PC-9 (cell line): ENCODE results near the gene C1QTNF9. TPM values are rescaled to one million over a fixed set of nuclear protein-coding genes. Genes with fewer than 3 reads are reported as not detected.

ENCODE experiments used
- BruUV-seq: library from RNA; stranded (reverse); fragments of 400-500 nt; replicated peaks from 2 replicates; lab custom pipeline; 2021; lab: Mats Ljungman, UMichigan
- CTCF ChIA-PET: fragments of 300-600 bp; sonication (Branson Sonifier 250); formaldehyde crosslinking; loops from one replicate; lab custom pipeline; 2022; ENCODE audit warnings: antibody characterized with exemption; lab: Charles Lee
- POLR2A ChIA-PET: fragments of 300-600 bp; sonication (Branson Sonifier 250); formaldehyde crosslinking; loops from one replicate; lab custom pipeline; 2022; ENCODE audit warnings: antibody characterized with exemption; ENCODE audit not compliant: unreplicated experiment; lab: Charles Lee
- DNase-seq, 2 experiments: peaks; one replicate each; pipeline versions ENCODE4 v3.0.0 to v3.0.0-alpha.2; 2015 to 2022; ENCODE audit warnings: mixed read lengths in 1 of 2
- H2AFZ ChIP-seq: fragments of 200-600 bp; sonication (generic); 2 replicates; pipeline ENCODE4 v1.8.1; 2017; ENCODE audit warnings: antibody characterized with exemption
- H3F3A ChIP-seq: fragments of 200-600 bp; sonication (generic); 2 replicates; pipeline ENCODE4 v1.8.1; 2017; ENCODE audit warnings: antibody characterized with exemption, mild to moderate bottlenecking, low read depth; ENCODE audit not compliant: insufficient read depth
- H3K27ac ChIP-seq: fragments of 200-600 bp; sonication (generic); 2 replicates; pipeline ENCODE4 v1.6.1; 2016; ENCODE audit warnings: mixed run types
- H3K27me3 ChIP-seq: fragments of 200-600 bp; sonication (generic); 2 replicates; pipeline ENCODE4 v1.6.1; 2016; ENCODE audit warnings: low read depth, mixed run types; ENCODE audit not compliant: insufficient read depth
- H3K36me3 ChIP-seq: fragments of 200-600 bp; sonication (generic); 2 replicates; pipeline ENCODE4 v1.6.1; 2016; ENCODE audit warnings: low read depth, mixed run types
- H3K4me1 ChIP-seq: fragments of 200-600 bp; sonication (generic); replicated peaks from 2 replicates; pipeline ENCODE4 v1.6.1; 2016; ENCODE audit warnings: mixed run types; ENCODE audit not compliant: insufficient read depth
- H3K4me2 ChIP-seq: fragments of 200-600 bp; sonication (generic); 2 replicates; pipeline ENCODE4 v1.6.1; 2017; ENCODE audit warnings: mixed run types
- H3K4me3 ChIP-seq: fragments of 200-600 bp; sonication (generic); 2 replicates; pipeline ENCODE4 v1.6.1; 2016; ENCODE audit warnings: mixed run types
- H3K79me2 ChIP-seq: fragments of 200-600 bp; sonication (generic); 2 replicates; pipeline ENCODE4 v1.6.1; 2017; ENCODE audit warnings: low read depth, mixed run types
- H3K9me2 ChIP-seq: fragments of 200-600 bp; sonication (generic); 2 replicates; pipeline ENCODE4 v1.8.1; 2017; ENCODE audit warnings: mild to moderate bottlenecking; ENCODE audit not compliant: insufficient read depth
- H3K9me3 ChIP-seq: fragments of 200-600 bp; sonication (generic); 2 replicates; pipeline ENCODE4 v1.8.1; 2016; ENCODE audit warnings: low read depth; ENCODE audit not compliant: insufficient read depth
- H4K20me1 ChIP-seq: fragments of 200-600 bp; sonication (generic); 2 replicates; pipeline ENCODE4 v1.8.1; 2017; ENCODE audit not compliant: insufficient read depth
- EZH2 ChIP-seq: fragments of 200-600 bp; sonication (generic); IDR thresholded peaks from 2 replicates; pipeline ENCODE4 v1.8.0; 2017; ENCODE audit warnings: antibody characterized with exemption, low read depth
- intact Hi-C: fragments of 100-400 bp; cut with micrococcal nuclease; formaldehyde crosslinking; loops from one replicate; pipeline ENCODE4 v1.10.0; 2022; ENCODE audit not compliant: unreplicated experiment
- total RNA-seq: library from RNA; stranded (reverse); gene quantifications from 2 replicates; pipeline ENCODE4 v1.2.3, GENCODE V29; 2021
- TF ChIP-seq, protein P1 (sequence below): fragments of 200-600 bp; sonication (generic); conservative IDR thresholded peaks from 2 replicates; pipeline ENCODE4 v1.6.1; 2017; ENCODE audit warnings: mixed run types, antibody characterized with exemption, mild to moderate bottlenecking, moderate library complexity

The C1QTNF9 gene
- total RNA-seq, 1 experiment from 2014 or later = not detected

DNA sequence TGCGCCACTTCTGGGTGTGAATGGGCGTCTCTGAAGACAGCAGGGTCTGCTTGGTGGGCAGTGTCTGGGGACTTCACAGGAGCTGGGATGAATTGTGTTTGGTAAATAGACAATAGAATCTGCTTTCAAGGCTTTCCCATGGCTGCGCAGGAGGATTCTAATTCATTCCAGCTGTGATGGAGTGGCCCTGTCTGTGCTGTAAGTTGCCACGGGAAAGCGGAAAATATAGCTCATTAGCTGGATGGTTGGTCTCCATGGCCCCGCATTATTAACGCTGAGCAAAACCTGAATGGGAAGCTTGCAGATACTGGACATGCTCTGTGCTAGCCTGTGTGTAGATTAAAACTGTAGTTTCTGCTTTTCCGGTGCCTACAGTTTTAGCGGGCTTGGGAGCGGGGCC lies 15.6 kb upstream of the C1QTNF9 start:
- Histone ChIP-seq H3K36me3 (peaks cover 7% of the 10 kb centered on the region; the same call in 1 of the 2 replicates), H3F3A (no peaks in the 10 kb centered on the region), H3K4me3 (no peak overlapping the region), H3K9me2 (no peaks in the 10 kb centered on the region), H2AFZ (no peak overlapping the region), H3K27ac (no peak overlapping the region), H4K20me1 (no peaks in the 10 kb centered on the region), H3K9me3 (no peaks in the 10 kb centered on the region), H3K4me2 (no peak overlapping the region), H3K27me3 (no peaks in the 10 kb centered on the region), H3K79me2 (no peaks in the 10 kb centered on the region), H3K4me1 (no peaks in the 10 kb centered on the region)
- DNase-seq = no peak
- no TSS peak for BruUV-seq
- intact Hi-C loops = no loop called here
- POLR2A ChIA-PET = no interaction called here
- CTCF ChIA-PET = no interaction called here
- TF ChIP-seq, protein P1, sequence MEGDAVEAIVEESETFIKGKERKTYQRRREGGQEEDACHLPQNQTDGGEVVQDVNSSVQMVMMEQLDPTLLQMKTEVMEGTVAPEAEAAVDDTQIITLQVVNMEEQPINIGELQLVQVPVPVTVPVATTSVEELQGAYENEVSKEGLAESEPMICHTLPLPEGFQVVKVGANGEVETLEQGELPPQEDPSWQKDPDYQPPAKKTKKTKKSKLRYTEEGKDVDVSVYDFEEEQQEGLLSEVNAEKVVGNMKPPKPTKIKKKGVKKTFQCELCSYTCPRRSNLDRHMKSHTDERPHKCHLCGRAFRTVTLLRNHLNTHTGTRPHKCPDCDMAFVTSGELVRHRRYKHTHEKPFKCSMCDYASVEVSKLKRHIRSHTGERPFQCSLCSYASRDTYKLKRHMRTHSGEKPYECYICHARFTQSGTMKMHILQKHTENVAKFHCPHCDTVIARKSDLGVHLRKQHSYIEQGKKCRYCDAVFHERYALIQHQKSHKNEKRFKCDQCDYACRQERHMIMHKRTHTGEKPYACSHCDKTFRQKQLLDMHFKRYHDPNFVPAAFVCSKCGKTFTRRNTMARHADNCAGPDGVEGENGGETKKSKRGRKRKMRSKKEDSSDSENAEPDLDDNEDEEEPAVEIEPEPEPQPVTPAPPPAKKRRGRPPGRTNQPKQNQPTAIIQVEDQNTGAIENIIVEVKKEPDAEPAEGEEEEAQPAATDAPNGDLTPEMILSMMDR = no peak
- TF ChIP-seq EZH2 = no peak

DNA sequence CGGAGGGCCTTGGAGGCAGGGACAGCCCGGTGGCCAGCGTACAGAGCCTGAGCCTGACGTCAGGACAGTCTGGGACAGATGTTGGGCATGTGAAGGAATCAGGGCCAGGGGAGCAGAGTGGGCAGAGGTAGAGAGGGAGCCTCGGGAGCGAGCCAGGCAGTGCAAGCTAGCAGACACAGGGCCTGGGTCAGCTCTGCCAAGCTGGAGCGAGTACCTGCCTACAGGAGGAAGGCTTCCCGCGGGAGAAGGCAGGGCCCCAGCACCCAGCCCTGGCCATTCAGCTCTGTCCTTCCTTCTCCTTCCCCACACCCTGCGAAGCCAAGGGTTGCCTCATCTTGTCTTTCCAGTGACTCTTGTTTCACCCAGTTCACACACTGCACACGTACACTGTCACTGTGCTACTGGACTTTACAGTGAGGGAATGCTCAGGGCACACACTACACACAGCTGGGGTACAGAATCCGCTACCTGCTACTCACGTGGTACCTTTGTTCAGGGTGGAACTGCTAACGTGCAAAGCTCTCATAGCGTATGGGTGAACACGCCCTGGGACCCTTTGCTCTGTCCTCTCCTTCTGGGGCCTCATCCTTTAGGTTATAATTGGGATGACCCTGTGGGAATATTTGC lies 9.8 kb upstream of the C1QTNF9 start:
- ChIA-PET CTCF (no interaction called here), POLR2A (no interaction called here)
- H3K4me2 ChIP-seq = no peak overlapping the region
- H4K20me1 ChIP-seq = no peaks in the 10 kb centered on the region
- no peaks in the 10 kb centered on the region for H3K79me2 ChIP-seq
- no peaks in the 10 kb centered on the region for H3K9me3 ChIP-seq
- no peaks in the 10 kb centered on the region for H3F3A ChIP-seq
- TF ChIP-seq, protein P1 = no peak
- no peak for TF ChIP-seq EZH2
- intact Hi-C loops = loop anchor here (10.0 kb wide), 1 partner anchor 265 kb away; no protein-coding TSS in a partner anchor
- no peak for DNase-seq
- no peaks in the 10 kb centered on the region for H3K27me3 ChIP-seq
- H3K4me3 ChIP-seq = no peak overlapping the region
- H2AFZ ChIP-seq = no peak overlapping the region
- H3K4me1 ChIP-seq = no peaks in the 10 kb centered on the region
- no peaks in the 10 kb centered on the region for H3K9me2 ChIP-seq
- H3K27ac ChIP-seq = no peak overlapping the region
- no TSS peak for BruUV-seq
- H3K36me3 ChIP-seq = no peaks in the 10 kb centered on the region

DNA sequence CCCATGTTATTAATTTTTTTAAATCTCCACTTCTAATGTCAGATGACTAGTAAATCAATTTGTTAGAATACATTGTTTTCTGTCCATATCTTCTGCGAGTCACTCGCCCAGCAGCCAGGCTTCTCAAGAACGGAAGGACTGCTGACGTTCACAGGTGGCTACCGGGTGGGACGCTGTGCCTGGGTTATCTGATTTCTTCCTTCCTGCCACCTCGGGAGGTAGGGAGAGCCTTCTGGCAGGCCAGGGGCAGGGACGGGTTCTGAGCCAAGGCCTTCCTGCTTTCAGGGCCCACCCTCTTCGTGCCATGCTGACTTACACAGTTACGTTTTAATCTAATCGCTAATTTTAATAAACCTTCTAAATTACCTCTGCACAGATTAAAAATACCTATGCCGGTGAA lies 7.9 kb upstream of the C1QTNF9 start:
- Histone ChIP-seq H3K4me2 (no peak overlapping the region), H3K4me1 (peaks cover 6% of the 10 kb centered on the region), H3K27ac (no peak overlapping the region), H3K9me3 (no peaks in the 10 kb centered on the region), H2AFZ (no peak overlapping the region), H4K20me1 (no peaks in the 10 kb centered on the region), H3K9me2 (no peaks in the 10 kb centered on the region), H3F3A (peaks cover 7% of the 10 kb centered on the region), H3K79me2 (no peaks in the 10 kb centered on the region), H3K4me3 (no peak overlapping the region), H3K36me3 (no peaks in the 10 kb centered on the region), H3K27me3 (no peaks in the 10 kb centered on the region)
- DNase-seq = no peak
- ChIA-PET POLR2A (no interaction called here), CTCF (no interaction called here)
- BruUV-seq = no TSS peak
- TF ChIP-seq, protein P1 = no peak
- TF ChIP-seq EZH2 = no peak
- intact Hi-C loops = loop anchor here (10.0 kb wide), 1 partner anchor 263 kb away; no protein-coding TSS in a partner anchor
